ENCODE measurements around the gene DRGX.

The DRGX gene

DNA sequence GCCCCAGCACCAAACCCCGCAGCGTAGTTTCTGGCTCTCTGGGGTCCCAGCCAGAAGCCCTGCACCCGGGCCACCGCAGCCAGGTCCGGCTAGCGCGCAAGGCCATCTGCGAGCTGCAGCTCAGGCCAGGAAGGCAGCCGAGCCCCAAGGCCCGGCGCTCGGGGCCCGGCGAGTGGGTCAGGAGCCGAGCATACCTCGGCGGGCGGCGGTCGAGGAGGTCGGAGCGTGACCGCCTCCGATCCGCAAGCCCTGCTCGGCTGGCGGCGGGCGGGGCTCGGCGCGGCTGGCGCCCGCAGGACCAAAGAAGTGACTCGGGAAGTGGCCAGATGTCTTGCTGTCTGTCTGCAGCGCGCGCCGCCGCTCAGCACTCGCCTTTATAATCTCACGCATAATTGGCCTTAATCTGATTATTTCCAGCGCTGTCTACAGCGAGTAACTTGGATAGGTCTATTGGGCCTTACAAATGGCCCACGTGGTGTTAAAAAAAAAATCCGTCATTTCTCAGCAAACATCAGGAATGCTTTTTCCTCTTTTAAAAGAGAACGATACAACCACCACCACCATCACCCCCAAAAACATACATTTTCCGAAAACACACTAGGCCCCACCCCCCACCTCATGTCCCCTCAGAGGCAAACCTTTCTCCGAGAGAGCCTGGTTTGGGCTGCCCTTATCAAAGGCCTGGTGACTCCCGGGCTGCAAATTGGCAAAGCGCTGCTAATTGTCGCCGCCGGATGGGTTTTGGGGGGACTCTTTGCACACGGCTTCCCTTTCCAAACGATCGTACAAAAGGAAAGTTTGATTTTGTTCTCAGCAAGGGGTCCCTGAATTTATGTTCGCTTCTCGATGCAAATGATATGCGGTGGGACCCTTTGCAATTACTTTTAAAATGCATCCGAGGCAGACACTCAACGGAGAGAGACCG, at the start of gene DRGX:
Gene DRGX, minus strand, starts transcription at position 349 of the 925 bp plus-strand sequence. CDS start 649 bp downstream, outside the sequence.
- no peak for DNase-seq (ENCODE audit: low read depth in 2 of 2)

DNA sequence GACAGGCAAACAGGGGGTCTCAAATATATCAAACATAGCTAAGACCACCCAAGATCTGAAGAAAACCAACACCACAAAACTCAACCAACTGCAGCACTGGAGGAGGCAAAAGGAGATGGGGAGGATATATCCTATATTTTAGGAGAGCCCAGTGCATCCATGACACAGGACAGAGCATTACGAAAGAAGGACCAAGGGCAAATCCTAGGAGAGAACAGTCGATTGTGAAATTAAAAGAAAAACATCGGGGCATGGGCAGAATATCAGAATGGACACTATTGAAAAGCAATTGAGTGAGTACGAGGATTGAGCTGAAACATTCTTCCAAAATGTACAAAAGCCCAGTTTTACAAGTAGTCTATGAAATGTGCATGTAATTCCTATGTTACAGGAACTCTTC, 48.5 kb upstream of the DRGX start:
- DNase-seq (ENCODE audit: low read depth in 2 of 2): no peak

- DNase-seq (ENCODE audit: low read depth in 2 of 2): no peak
These were observed 47.0 kb upstream of the DRGX start for GRCh38 chr10:49442863-49443262.

DNA sequence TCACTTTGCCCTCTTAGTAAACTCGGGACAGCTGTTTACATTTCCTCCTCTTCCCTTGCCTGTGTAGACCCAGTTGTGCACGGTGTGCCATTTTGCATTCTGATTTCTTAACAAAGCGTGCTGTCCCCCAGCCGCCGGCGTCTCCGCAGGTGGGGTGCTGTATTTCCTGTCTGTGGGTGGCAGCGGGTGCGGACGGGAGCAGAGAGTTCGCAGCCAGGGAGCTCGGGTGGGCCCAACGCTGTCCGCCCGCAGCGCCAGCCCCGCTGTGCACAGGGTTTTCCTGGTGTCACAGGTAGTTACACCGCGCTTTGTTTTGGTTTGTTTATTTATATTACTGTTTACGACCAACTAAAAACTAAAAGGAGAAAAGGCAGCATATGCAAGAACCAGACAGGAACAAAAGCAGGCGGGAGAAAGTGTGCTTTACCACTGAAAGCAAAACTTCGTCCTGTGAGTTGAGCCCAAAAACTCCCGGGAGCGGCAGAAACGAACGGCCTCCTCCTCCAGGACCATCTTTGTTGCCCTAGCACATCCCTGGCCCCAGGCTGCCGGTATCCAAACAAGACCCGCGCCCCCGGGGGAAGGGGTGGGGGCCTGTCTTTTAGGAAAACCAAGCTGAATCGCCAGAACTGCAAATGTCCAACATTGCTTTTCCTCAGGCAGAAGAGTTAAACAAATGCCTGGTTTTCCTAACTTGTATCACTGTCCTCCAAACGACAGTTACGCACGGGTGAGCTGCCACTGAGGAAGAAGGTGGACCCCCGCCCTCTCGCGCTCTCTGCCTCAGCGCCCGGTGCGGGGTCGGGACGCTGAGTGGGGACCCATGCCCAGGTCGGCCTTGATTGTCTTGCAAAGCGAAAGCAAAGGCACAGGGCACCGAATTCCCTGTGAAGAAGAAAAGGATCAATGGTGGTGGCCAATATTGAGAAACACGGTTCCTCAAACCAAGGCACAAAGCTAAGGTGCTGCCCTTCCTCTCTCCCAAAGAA, 45.9 kb upstream of the DRGX start:
- DNase-seq (ENCODE audit: low read depth in 2 of 2): no peak

DNA sequence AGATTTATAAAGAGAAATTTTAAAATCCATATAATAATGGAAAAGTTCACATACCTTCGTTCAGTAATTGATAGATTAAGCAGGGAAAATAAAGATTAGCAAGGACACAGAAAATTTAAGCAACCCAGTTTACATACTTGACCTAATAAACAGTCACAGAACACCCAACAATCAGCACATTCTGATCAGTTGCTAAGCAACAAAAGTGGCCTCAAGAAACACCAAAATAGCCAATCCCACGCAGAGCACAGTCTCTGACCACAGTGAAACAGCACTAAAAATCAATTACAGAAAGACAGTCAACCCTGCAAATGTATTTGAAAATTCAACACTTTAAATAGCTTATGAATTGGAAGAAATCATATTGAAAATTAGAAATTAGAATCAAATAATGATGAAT, 39.3 kb upstream of the DRGX start:
- DNase-seq (ENCODE audit: low read depth in 2 of 2): no peak

DNA sequence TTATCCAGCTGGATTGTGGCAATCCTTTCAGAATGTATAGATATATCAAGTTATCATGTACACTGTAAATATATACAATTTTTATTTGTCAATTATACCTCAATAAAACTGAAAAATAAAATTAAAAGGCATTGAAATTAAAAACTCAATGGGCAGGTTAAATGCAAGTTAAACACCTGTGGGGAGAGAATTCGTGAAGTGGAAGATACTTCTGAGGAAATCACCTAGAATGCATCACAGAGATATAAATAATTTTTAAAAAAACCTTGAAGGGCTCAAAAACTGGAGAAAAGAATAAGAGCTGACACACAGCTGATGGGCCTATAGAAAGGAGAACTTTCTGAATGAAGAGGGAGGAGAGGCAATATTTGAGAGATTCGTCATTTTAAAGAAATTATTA, 37.2 kb upstream of the DRGX start:
- no peak for DNase-seq (ENCODE audit: low read depth in 2 of 2)

DNA sequence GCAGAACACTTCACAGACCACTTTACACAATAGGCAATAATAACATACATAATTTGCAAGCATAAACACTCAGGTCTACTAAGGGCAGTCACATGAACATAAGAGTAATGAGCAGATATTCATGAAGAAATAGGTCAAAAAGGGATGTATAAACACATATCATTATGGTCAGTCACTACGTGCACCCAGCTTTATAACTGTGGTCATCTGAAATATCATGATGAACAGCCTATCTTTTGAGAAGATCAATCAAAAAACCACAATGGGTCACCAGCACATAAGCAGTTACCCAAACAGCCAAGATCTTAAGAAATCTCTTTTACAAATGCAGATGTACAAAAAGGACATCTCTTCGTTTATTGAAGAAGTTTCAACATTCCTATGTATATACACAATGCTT, 35.5 kb upstream of the DRGX start:
- DNase-seq (ENCODE audit: low read depth in 2 of 2): no peak

DNA sequence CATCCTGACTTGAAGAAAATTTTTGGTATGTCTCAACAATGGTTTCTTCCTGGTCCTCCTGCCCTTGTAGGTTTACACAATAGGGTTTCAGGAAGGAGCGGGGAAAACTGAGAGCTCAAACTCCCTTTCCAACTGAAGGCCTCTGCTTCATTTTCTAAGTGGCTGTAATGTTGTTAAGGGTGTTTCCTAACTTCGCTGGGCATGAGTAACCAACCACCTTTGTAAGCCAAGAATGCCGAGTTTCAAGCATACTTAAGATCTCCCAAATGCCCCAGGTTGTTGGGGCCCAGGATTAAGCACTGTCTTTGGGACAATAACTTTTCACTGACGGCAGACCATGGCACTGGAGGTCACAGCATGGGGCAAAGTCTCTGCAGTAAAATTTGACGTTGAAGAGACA, 33.6 kb upstream of the DRGX start:
- DNase-seq (ENCODE audit: low read depth in 2 of 2): no peak

DNA sequence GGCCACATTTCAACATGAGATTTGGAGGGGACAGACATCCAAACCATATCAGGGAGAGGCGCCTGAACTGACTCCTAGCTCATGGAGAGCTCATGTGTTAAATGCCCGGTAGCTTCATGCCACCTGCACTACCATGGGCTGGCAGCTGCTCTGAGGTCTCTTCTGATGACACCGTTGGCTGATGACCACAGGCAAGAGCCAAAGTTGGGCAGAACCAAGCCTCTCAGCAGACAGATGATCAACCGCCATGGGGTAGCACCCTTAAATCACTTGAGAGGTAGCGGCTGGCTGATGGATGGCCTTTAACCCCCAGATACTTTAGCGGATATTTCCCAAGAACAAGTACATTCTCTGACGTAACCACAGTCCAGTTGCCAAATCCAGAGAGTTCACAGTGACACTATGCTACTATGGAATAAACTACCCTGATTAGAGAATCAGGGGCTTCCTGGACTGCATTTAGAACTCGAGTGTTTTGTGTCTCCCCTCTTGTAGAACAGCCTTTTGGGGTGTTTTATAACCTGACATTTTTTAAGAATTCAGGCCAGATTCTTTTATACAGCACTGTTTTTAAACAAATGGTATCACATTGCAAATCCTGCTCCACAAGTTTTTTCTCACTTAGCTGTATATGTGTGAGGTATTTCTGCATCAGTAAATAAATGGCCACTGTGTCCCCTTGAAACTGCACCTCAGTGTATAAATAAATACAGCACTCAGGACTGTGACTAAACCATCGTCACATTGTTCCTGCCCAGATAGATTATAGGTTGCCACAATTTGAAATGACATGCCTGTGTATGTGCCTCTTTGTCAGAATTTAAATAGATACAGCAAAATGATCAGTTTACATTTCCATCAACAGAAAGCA, 30.8 kb upstream of the DRGX start:
- DNase-seq (ENCODE audit: low read depth in 2 of 2): no peak

DNA sequence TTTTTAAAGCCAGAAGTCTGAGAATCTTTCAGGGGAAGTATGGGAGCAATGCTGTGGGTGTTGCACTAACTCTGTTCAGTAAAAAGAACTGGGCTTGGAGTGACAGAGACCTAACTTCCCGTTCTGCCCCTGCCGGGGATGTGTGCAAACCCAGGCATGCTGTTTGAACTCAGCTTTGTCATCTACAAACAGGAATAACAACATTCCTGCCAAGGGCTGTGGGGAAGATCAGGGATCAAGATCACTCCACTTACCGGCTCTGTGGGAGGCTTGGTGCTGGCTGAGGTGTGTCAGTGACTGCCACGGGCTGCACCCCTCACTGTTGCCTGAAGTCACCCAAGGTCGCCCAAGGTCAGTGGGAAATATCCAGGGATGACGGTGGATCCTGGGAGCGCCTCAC, 23.1 kb upstream of the DRGX start:
- no peak for DNase-seq (ENCODE audit: low read depth in 2 of 2)

- no peak for DNase-seq (ENCODE audit: low read depth in 2 of 2)
These were observed 22.4 kb upstream of the DRGX start for GRCh38 chr10:49418328-49418727.

GRCh38 chr10:49418053-49418326, 22.1 kb upstream of the DRGX start:
- no peak for DNase-seq (ENCODE audit: low read depth in 2 of 2)

GRCh38 chr10:49417311-49418052, 21.6 kb upstream of the DRGX start:
- DNase-seq (ENCODE audit: low read depth in 2 of 2): no peak

GRCh38 chr10:49415846-49416245, 20.0 kb upstream of the DRGX start:
- no peak for DNase-seq (ENCODE audit: low read depth in 2 of 2)

GRCh38 chr10:49415109-49415508, 19.2 kb upstream of the DRGX start:
- no peak for DNase-seq (ENCODE audit: low read depth in 2 of 2)

DNA sequence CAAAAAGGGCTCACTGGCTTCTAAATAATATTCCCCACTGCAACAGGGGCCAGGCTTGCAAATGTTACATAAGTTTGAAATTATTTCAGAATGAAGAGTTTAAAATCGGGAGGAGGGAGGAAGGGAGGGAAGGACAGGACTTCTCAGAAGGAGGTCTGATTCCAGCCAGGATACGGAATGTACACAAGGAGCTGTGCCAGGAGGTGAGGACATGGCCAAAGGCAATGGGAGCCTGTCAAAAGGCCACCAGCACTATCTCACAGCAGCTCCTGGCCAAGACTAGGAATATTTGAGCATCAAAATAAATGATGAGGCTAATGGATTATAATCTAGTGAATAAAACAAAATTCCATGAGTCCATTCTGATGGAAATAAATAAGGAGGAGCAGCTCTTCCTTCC, 18.6 kb upstream of the DRGX start:
- no peak for DNase-seq (ENCODE audit: low read depth in 2 of 2)

DNA sequence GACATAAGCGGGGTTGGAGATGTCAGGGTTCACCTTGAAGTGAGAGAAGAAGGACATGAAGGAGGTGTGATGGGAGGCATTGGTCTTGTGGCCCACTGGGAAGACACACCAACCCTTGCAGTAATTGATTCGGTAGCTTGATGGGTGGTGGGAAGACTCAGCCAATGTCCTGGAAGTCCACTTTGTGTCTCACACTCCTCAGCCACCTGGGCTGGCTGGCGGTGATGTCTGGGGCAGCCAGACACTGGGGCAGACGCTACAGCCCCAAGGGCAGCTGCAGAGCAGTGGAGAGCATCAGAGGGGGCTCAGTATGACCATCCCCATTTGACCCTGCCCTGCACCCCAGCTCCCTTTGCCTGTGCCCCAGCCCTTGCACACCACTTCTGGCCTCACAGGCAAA, 16.7 kb upstream of the DRGX start:
- DNase-seq (ENCODE audit: low read depth in 2 of 2): no peak

DNA sequence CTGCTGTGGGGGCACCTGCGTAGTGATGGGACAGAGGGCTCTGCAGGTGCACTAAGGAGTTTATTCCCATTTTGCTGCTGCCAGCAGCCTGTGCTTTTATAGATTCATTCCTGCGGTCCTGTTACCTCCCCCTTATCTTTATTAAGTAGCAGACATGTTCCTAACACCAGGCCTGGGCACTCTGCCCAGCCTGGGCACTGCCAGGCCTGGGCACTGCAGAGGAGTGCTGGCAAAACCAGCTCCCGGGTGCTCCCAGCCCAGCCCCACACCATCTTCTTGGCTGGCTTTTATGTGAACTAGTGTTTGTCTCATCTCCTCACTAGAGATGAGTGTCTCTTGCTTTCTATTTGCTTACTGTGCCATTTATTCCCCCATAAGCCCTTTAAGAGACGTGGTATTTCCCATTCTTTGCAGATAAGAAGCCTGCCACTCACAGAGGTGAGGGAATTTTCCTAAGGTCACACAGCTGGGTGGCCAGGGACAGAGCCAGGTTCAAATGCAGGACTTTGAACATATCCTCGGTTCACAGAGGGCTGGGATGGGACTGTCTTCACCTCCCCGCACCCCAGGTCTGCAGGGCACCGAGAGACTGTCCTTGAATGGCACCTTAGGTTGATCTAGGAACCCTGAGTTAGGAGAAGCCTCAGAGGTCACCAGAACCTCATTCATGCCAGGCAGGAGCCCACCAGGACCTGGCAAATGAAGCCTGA, 14.6 kb upstream of the DRGX start:
- no peak for DNase-seq (ENCODE audit: low read depth in 2 of 2)

- DNase-seq (ENCODE audit: low read depth in 2 of 2): no peak
These were observed 13.9 kb upstream of the DRGX start for GRCh38 chr10:49409755-49410154.

- no peak for DNase-seq (ENCODE audit: low read depth in 2 of 2)
These were observed 12.8 kb upstream of the DRGX start for GRCh38 chr10:49408519-49409306.

Measured in stimulated activated CD8-positive, alpha-beta memory T cell treated with anti-CD3 and anti-CD28 coated beads, Interleukin-2, amount 100 ng/mL, for 48 hours (primary cell).